HG03442 (cell line): ENCODE measurements around the gene GNAQ.

Experiments
- ATAC-seq: cut with Tn5 transposase; IDR thresholded peaks from one replicate; pipeline ENCODE4 v1.9.1; 2021; ENCODE audit warnings: mild to moderate bottlenecking, moderate library complexity; ENCODE audit not compliant: unreplicated experiment

Gene GNAQ

GRCh38 chr9:78031893-78032729 is 500 bp upstream of the GNAQ start:
- no peak for ATAC-seq

- ATAC-seq = no peak
Observed at GRCh38 chr9:78030553-78031443, 813 bp downstream of the GNAQ start.

GRCh38 chr9:78030296-78030552 is 1.4 kb downstream of the GNAQ start:
- ATAC-seq = no peak

- no peak for ATAC-seq
Observed at GRCh38 chr9:78029551-78030295, 1.9 kb downstream of the GNAQ start.

GRCh38 chr9:78028926-78029325 is 2.7 kb downstream of the GNAQ start:
- ATAC-seq = no peak

- ATAC-seq = no peak
Observed at GRCh38 chr9:78026947-78027346, 4.7 kb downstream of the GNAQ start.

GRCh38 chr9:78026416-78026815 is 5.2 kb downstream of the GNAQ start:
- ATAC-seq = no peak

- ATAC-seq = no peak
Observed at GRCh38 chr9:78025186-78025585, 6.4 kb downstream of the GNAQ start.

GRCh38 chr9:78023003-78023741 is 8.4 kb downstream of the GNAQ start:
- ATAC-seq = no peak

- no peak for ATAC-seq
Observed at GRCh38 chr9:78021697-78022096, 9.9 kb downstream of the GNAQ start.

GRCh38 chr9:78017190-78017693 is 14.4 kb downstream of the GNAQ start:
- ATAC-seq = no peak

- no peak for ATAC-seq
Observed at GRCh38 chr9:78015241-78015640, 16.4 kb downstream of the GNAQ start.

- no peak for ATAC-seq
Observed at GRCh38 chr9:78014776-78015175, 16.8 kb downstream of the GNAQ start.

GRCh38 chr9:78013934-78014333 is 17.7 kb downstream of the GNAQ start:
- ATAC-seq = no peak

GRCh38 chr9:78011049-78011448 is 20.6 kb downstream of the GNAQ start:
- ATAC-seq = no peak

- no peak for ATAC-seq
Observed at GRCh38 chr9:78010445-78010844, 21.2 kb downstream of the GNAQ start.

- no peak for ATAC-seq
Observed at GRCh38 chr9:78009186-78009585, 22.4 kb downstream of the GNAQ start.

GRCh38 chr9:78006734-78007133 is 24.9 kb downstream of the GNAQ start:
- ATAC-seq = no peak

- no peak for ATAC-seq
Observed at GRCh38 chr9:78005231-78006002, 26.2 kb downstream of the GNAQ start.
